Liver (tissue), 10 donors: ENCODE measurements around the gene MMP25. TPM values are rescaled to one million over a fixed set of nuclear protein-coding genes. Genes with fewer than 3 reads are reported as not detected.

ENCODE experiments used
- DNase-seq: peaks from one replicate; pipeline ENCODE4 v3.0.0-alpha.2; 2017; ENCODE audit warnings: low spot score
- H3K27ac ChIP-seq, 2 donors: one replicate each; pipeline ENCODE4 v1.7.0; 2013; ENCODE audit warnings: inconsistent platforms in 2 of 2, low read length in 2 of 2, control low read depth in 1 of 2, low read depth in 1 of 2, mild to moderate bottlenecking in 1 of 2
- H3K27me3 ChIP-seq, 4 donors: one replicate each; pipeline versions ENCODE4 v1.6.1 to v1.7.0; 2013; ENCODE audit warnings: low read length in 3 of 4, inconsistent platforms in 1 of 4, mild to moderate bottlenecking in 1 of 4, moderate library complexity in 1 of 4; ENCODE audit not compliant: control insufficient read depth in 4 of 4, insufficient read depth in 4 of 4
- H3K36me3 ChIP-seq, 4 donors: one replicate each; pipeline versions ENCODE4 v1.6.1 to v1.7.0; 2013; ENCODE audit warnings: low read length in 3 of 4, mild to moderate bottlenecking in 3 of 4, low read depth in 1 of 4, moderate library complexity in 1 of 4; ENCODE audit not compliant: control insufficient read depth in 4 of 4, insufficient read depth in 3 of 4
- H3K4me1 ChIP-seq, 4 donors: one replicate each; pipeline versions ENCODE4 v1.6.1 to v1.7.0; 2013; ENCODE audit warnings: low read length in 3 of 4, mild to moderate bottlenecking in 3 of 4, moderate library complexity in 1 of 4; ENCODE audit not compliant: control insufficient read depth in 4 of 4, insufficient read depth in 4 of 4
- H3K4me3 ChIP-seq, 3 donors: one replicate each; pipeline versions ENCODE4 v1.6.1 to v1.7.0; 2013; ENCODE audit warnings: low read length in 3 of 3, control low read depth in 1 of 3, low read depth in 1 of 3, mild to moderate bottlenecking in 1 of 3
- H3K9ac ChIP-seq, 2 donors: one replicate each; pipeline ENCODE4 v1.7.0; 2013; ENCODE audit warnings: low read length in 2 of 2, mild to moderate bottlenecking in 2 of 2, moderate library complexity in 2 of 2, control low read depth in 1 of 2, low read depth in 1 of 2
- H3K9me3 ChIP-seq, 4 donors: one replicate each; pipeline versions ENCODE4 v1.6.1 to v1.7.0; 2013; ENCODE audit warnings: low read length in 3 of 4; ENCODE audit not compliant: control insufficient read depth in 4 of 4
- EGR1 ChIP-seq, 2 donors: IDR thresholded peaks; 2 replicates each; pipeline ENCODE4 v1.6.1; 2016 to 2018; ENCODE audit warnings: antibody characterized with exemption in 2 of 2, low read depth in 2 of 2
- GABPA ChIP-seq, 2 donors: IDR thresholded peaks in 1 of 2; conservative IDR thresholded peaks in 1 of 2; 2 replicates each; pipeline ENCODE4 v1.6.1; 2016; ENCODE audit warnings: antibody characterized with exemption in 2 of 2, mild to moderate bottlenecking in 1 of 2, moderate library complexity in 1 of 2
- HNF4A ChIP-seq, 2 donors: conservative IDR thresholded peaks; 2 replicates each; pipeline ENCODE4 v1.6.1; 2016; ENCODE audit warnings: antibody characterized with exemption in 2 of 2, mild to moderate bottlenecking in 2 of 2
- HNF4G ChIP-seq: IDR thresholded peaks from 2 replicates; pipeline ENCODE4 v1.6.1; 2016; ENCODE audit warnings: antibody characterized with exemption
- NR2F2 ChIP-seq: IDR thresholded peaks from 2 replicates; pipeline ENCODE4 v1.6.1; 2016; ENCODE audit warnings: antibody characterized with exemption
- SP1 ChIP-seq: IDR thresholded peaks from 2 replicates; pipeline ENCODE4 v1.6.1; 2018; ENCODE audit warnings: antibody characterized with exemption, mild to moderate bottlenecking
- YY1 ChIP-seq: IDR thresholded peaks from 2 replicates; pipeline ENCODE4 v1.6.1; 2016; ENCODE audit warnings: antibody characterized with exemption, mild to moderate bottlenecking
- WGBS: extraction: QIAGEN DNeasy Blood & Tissue Kit; methylation state at CpG from one replicate; pipeline ENCODE4 v1.1.7; 2013; 5-methylcytosine and 5-hydroxymethylcytosine counted together
- polyA plus RNA-seq, 2 donors: library from polyadenylated mRNA; stranded (reverse) in 1 of 2; unstranded in 1 of 2; fragments of 200-250 nt in 1 of 2; fragments of >200 nt in 1 of 2; fragmentation: Nextera tagmentation in 1 of 2; extraction: Ambion mirVana in 1 of 2; gene quantifications; one replicate each; pipeline versions ENCODE4 v1.2.1 to v1.2.3, GENCODE V29; 2013 to 2015
- small RNA-seq: library from RNA; depleted of rRNA; stranded (forward); fragments of <200 nt; gene quantifications from one replicate; pipeline ENCODE3, GENCODE V24; 2014
- total RNA-seq, 2 donors: library from RNA; depleted of rRNA; stranded (reverse); fragments of >200 nt; gene quantifications; one replicate each; pipeline ENCODE4 v1.2.3, GENCODE V29; 2014
- TF ChIP-seq, protein P1 (sequence below): IDR thresholded peaks from 2 replicates; pipeline ENCODE4 v1.6.1; 2016; ENCODE audit warnings: antibody characterized with exemption
- TF ChIP-seq, protein P2 (sequence below): IDR thresholded peaks from 2 replicates; pipeline ENCODE4 v1.6.1; 2016; ENCODE audit warnings: antibody characterized with exemption
- TF ChIP-seq, protein P3 (sequence below): IDR thresholded peaks from 2 replicates; pipeline ENCODE4 v1.6.1; 2016; ENCODE audit warnings: antibody characterized with exemption
- donor health status: healthy.
- donor health status: healthy.
- donor health status: healthy.
- donor health status: healthy.
- donor health status: healthy.

MMP25 gene
- total and polyA plus RNA-seq, 4 donors = 0.47 to 2.7 (median 0.96) TPM

DNA sequence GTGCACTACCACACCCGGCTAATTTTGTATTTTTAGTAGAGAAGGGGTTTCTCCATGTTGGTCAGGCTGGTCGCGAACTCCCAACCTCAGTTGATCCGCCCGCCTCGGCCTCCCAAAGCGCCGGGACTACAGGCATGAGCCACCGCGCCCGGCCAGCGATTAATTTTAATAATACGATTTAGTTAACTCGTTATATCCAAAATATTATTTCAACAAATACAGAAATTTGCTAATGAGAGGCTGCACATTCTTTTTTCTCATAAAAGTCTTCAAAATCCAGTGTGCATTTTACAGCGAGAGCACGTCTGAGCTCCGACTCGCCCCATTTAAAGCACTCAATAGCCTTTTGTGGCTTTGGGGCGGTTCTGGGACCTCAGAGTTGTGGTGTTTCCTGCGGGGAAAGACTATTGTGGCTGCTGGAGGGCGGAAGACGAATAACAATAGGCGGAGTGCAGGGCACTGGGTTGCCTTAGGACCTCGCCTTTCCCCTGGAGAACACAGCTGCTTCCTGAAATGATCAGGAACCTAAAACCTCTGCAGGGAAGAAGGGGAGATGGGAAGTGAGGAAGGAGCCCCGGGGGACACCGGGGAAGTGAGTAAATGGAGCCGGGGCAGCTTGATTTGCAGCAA is 55.6 kb downstream of the MMP25 start:
- Histone ChIP-seq H3K4me1 (peaks cover 0 to 22% (median 9%) of the 10 kb centered on the region in 4 donors), H3K9ac (no peak overlapping the region), H3K27me3 (no peaks in the 10 kb centered on the region), H3K27ac (no peak overlapping the region), H3K4me3 (no peak overlapping the region), H3K36me3 (no peaks in the 10 kb centered on the region), H3K9me3 (no peaks in the 10 kb centered on the region)
- TF ChIP-seq, protein P1, sequence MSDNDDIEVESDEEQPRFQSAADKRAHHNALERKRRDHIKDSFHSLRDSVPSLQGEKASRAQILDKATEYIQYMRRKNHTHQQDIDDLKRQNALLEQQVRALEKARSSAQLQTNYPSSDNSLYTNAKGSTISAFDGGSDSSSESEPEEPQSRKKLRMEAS = no peak
- TF ChIP-seq HNF4A (conservative IDR thresholded peaks at IDR 0.05) (no peak), NR2F2 (peak; percentile 95), SP1 (peak; percentile 28)
- WGBS = 58% methylated on average over 27 of the region's 27 CpGs
- DNase-seq = no peak

DNA sequence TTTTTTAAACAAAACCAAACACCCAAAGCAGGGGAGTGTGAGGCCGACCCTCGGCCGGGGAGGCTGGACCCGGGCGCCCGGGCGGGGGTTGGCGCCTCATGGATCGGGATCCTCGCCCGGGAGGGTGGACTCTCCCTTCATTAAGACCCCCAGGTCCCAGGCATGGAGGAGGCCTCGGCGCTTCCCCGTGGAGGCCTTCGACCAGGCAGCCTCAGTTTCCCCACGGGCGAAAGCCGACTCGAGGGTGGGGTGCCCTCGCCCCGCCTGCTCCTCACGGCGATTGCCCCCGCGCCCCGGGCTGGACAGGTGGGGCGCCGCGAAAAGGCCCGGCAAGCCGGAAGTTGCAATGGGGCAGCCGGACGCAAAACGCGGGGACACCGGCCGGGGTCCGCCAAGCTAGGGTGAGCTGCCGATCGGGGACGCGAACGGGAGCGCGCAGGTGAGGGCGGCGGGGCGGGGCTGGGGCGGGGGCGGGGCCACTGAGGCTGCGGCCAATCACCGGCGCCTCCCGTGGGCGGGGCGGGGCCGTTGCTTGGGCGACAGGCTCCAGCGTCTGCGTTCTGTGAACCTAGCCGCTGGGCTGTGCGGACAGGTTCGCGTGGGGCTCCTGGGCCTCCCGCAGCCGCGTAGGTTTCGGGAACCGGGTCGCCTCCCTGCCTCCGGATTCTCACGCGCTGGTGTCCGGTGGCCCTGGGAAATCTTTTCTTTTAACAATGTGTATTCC is 60.0 kb downstream of the MMP25 start:
- Histone ChIP-seq H3K4me1 (peaks cover 0 to 10% (median 4%) of the 10 kb centered on the region in 4 donors), H3K9ac (peak overlapping the region; percentile 72 to 94), H3K27ac (peak overlapping the region; percentile 84 to 86), H3K4me3 (peak overlapping the region; percentile 63 to 88 (median 69)), H3K27me3 (no peaks in the 10 kb centered on the region), H3K9me3 (no peaks in the 10 kb centered on the region), H3K36me3 (no peaks in the 10 kb centered on the region)
- DNase-seq = peak; percentile 95
- WGBS = 1% methylated on average over 74 of the region's 74 CpGs
- TF ChIP-seq YY1 (peak; percentile 23), HNF4G (no peak), EGR1 (IDR thresholded peaks at IDR 0.05; ENCODE audit: low read depth in 2 of 2) (no peak), SP1 (peak; percentile 38), HNF4A (conservative IDR thresholded peaks at IDR 0.05) (peak in 1 of 2 donors; percentile 8), GABPA (IDR thresholded peaks at IDR 0.05 in 1 of 2, conservative IDR thresholded peaks at IDR 0.05 in 1 of 2) (peak; percentile 84 to 92)
- TF ChIP-seq, protein P2, sequence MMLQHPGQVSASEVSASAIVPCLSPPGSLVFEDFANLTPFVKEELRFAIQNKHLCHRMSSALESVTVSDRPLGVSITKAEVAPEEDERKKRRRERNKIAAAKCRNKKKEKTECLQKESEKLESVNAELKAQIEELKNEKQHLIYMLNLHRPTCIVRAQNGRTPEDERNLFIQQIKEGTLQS = no peak
- TF ChIP-seq, protein P3, sequence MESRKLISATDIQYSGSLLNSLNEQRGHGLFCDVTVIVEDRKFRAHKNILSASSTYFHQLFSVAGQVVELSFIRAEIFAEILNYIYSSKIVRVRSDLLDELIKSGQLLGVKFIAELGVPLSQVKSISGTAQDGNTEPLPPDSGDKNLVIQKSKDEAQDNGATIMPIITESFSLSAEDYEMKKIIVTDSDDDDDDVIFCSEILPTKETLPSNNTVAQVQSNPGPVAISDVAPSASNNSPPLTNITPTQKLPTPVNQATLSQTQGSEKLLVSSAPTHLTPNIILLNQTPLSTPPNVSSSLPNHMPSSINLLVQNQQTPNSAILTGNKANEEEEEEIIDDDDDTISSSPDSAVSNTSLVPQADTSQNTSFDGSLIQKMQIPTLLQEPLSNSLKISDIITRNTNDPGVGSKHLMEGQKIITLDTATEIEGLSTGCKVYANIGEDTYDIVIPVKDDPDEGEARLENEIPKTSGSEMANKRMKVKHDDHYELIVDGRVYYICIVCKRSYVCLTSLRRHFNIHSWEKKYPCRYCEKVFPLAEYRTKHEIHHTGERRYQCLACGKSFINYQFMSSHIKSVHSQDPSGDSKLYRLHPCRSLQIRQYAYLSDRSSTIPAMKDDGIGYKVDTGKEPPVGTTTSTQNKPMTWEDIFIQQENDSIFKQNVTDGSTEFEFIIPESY = no peak

Small RNAs within 50 kb of the gene (small RNA-seq; reads per million reads assigned to genes)
- gene RNU1-22P = not detected

Other genes with a start within 250 kb of the MMP25 start
- not detected for gene PRSS41, start 248.1 kb upstream of the MMP25 start, total RNA-seq
- not detected for gene PRSS41, start 248.1 kb upstream of the MMP25 start, polyA plus RNA-seq
- gene PRSS21, start 229.3 kb upstream of the MMP25 start, total RNA-seq = 1 to 10 TPM in 1 of 2 donors, not detected in 1; 1.0 TPM
- gene PRSS21, start 229.3 kb upstream of the MMP25 start, polyA plus RNA-seq = under 1 TPM; 0.18 to 0.26 TPM
- under 1 TPM; 0.33 to 0.79 TPM for gene ZG16B, start 216.3 kb upstream of the MMP25 start, total RNA-seq
- gene ZG16B, start 216.3 kb upstream of the MMP25 start, polyA plus RNA-seq = under 1 TPM; 0.24 to 0.53 TPM
- gene PRSS22, start 188.4 kb upstream of the MMP25 start, total RNA-seq = 1 to 10 TPM in 1 of 2 donors, not detected in 1; 1.1 TPM
- under 1 TPM; 0.23 to 0.32 TPM for gene PRSS22, start 188.4 kb upstream of the MMP25 start, polyA plus RNA-seq
- gene FLYWCH2, start 163.3 kb upstream of the MMP25 start, total RNA-seq = 10 to 100 TPM in 1 of 2 donors, 1 to 10 TPM in 1; 7.1 to 21.0 TPM
- gene FLYWCH2, start 163.3 kb upstream of the MMP25 start, polyA plus RNA-seq = 10 to 100 TPM in 1 of 2 donors, 1 to 10 TPM in 1; 4.9 to 10.2 TPM
- 10 to 100 TPM in 1 of 2 donors, 1 to 10 TPM in 1; 6.2 to 12.2 TPM for gene FLYWCH1, start 134.6 kb upstream of the MMP25 start, total RNA-seq
- 1 to 10 TPM; 3.9 to 9.5 TPM for gene FLYWCH1, start 134.6 kb upstream of the MMP25 start, polyA plus RNA-seq
- gene KREMEN2, start 82.3 kb upstream of the MMP25 start, total RNA-seq = not detected
- gene KREMEN2, start 82.3 kb upstream of the MMP25 start, polyA plus RNA-seq = not detected
- gene PAQR4, start 77.2 kb upstream of the MMP25 start, total RNA-seq = 1 to 10 TPM in 1 of 2 donors, under 1 TPM in 1; 0.92 to 9.9 TPM
- gene PAQR4, start 77.2 kb upstream of the MMP25 start, polyA plus RNA-seq = 1 to 10 TPM in 1 of 2 donors, under 1 TPM in 1; 0.63 to 3.0 TPM
- 10 to 100 TPM in 1 of 2 donors, under 1 TPM in 1; 0.50 to 15.8 TPM for gene PKMYT1, start 66.1 kb upstream of the MMP25 start, total RNA-seq
- gene PKMYT1, start 66.1 kb upstream of the MMP25 start, polyA plus RNA-seq = 1 to 10 TPM; 1.7 to 3.4 TPM
- under 1 TPM; 0.05 to 0.25 TPM for gene CLDN9, start 33.6 kb upstream of the MMP25 start, total RNA-seq
- under 1 TPM; 0.25 to 0.32 TPM for gene CLDN9, start 33.6 kb upstream of the MMP25 start, polyA plus RNA-seq
- under 1 TPM in 1 of 2 donors, not detected in 1; 0.75 TPM for gene CLDN6, start 28.4 kb upstream of the MMP25 start, total RNA-seq
- not detected for gene CLDN6, start 28.4 kb upstream of the MMP25 start, polyA plus RNA-seq
- gene TNFRSF12A, start 26.2 kb upstream of the MMP25 start, total RNA-seq = 1 to 10 TPM; 7.9 to 8.8 TPM
- 10 to 100 TPM in 1 of 2 donors, 1 to 10 TPM in 1; 9.4 to 35.5 TPM for gene TNFRSF12A, start 26.2 kb upstream of the MMP25 start, polyA plus RNA-seq
- 1 to 10 TPM; 1.4 to 2.2 TPM for gene HCFC1R1, start 22.6 kb upstream of the MMP25 start, total RNA-seq
- gene HCFC1R1, start 22.6 kb upstream of the MMP25 start, polyA plus RNA-seq = 10 to 100 TPM; 16.3 to 17.6 TPM
- 10 to 100 TPM; 12.6 to 14.8 TPM for gene THOC6, start 22.5 kb upstream of the MMP25 start, total RNA-seq
- gene THOC6, start 22.5 kb upstream of the MMP25 start, polyA plus RNA-seq = 10 to 100 TPM; 10.8 TPM
- gene BICDL2, start 9.6 kb upstream of the MMP25 start, total RNA-seq = under 1 TPM in 1 of 2 donors, not detected in 1; 0.59 TPM
- gene BICDL2, start 9.6 kb upstream of the MMP25 start, polyA plus RNA-seq = under 1 TPM; 0.15 to 0.33 TPM
- 100 to 1,000 TPM in 1 of 2 donors, 1 to 10 TPM in 1; 8.6 to 328 TPM for gene IL32, start 19.1 kb downstream of the MMP25 start, total RNA-seq
- gene IL32, start 19.1 kb downstream of the MMP25 start, polyA plus RNA-seq = 100 to 1,000 TPM in 1 of 2 donors, 10 to 100 TPM in 1; 93.4 to 300 TPM
- not detected for gene ZSCAN10, start 52.7 kb downstream of the MMP25 start, total RNA-seq
- not detected for gene ZSCAN10, start 52.7 kb downstream of the MMP25 start, polyA plus RNA-seq
- 1 to 10 TPM; 4.1 to 6.9 TPM for gene ZNF205, start 66.0 kb downstream of the MMP25 start, total RNA-seq
- gene ZNF205, start 66.0 kb downstream of the MMP25 start, polyA plus RNA-seq = 1 to 10 TPM; 2.0 to 5.9 TPM
- gene ZNF213, start 88.5 kb downstream of the MMP25 start, total RNA-seq = 1 to 10 TPM; 1.9 to 4.5 TPM
- 1 to 10 TPM in 1 of 2 donors, under 1 TPM in 1; 0.56 to 1.6 TPM for gene ZNF213, start 88.5 kb downstream of the MMP25 start, polyA plus RNA-seq
- not detected for gene OR1F1, start 141.6 kb downstream of the MMP25 start, total RNA-seq
- gene OR1F1, start 141.6 kb downstream of the MMP25 start, polyA plus RNA-seq = not detected
- 1 to 10 TPM; 4.5 to 5.3 TPM for gene ZNF200, start 188.6 kb downstream of the MMP25 start, total RNA-seq
- gene ZNF200, start 188.6 kb downstream of the MMP25 start, polyA plus RNA-seq = 1 to 10 TPM; 1.8 to 2.3 TPM
- 1 to 10 TPM; 1.2 to 3.3 TPM for gene MEFV, start 210.1 kb downstream of the MMP25 start, total RNA-seq
- under 1 TPM; 0.33 to 0.36 TPM for gene MEFV, start 210.1 kb downstream of the MMP25 start, polyA plus RNA-seq
- 10 to 100 TPM; 17.2 to 27.3 TPM for gene ZNF263, start 236.9 kb downstream of the MMP25 start, total RNA-seq
- gene ZNF263, start 236.9 kb downstream of the MMP25 start, polyA plus RNA-seq = 1 to 10 TPM; 6.3 to 9.4 TPM